ENCODE results near the gene GPR12.
"Not testable (repeated sequence)": the region's sequence is repeated elsewhere in the genome, so short reads cannot be mapped to it uniquely, and the experiment has no call there.

GPR12 gene

DNA sequence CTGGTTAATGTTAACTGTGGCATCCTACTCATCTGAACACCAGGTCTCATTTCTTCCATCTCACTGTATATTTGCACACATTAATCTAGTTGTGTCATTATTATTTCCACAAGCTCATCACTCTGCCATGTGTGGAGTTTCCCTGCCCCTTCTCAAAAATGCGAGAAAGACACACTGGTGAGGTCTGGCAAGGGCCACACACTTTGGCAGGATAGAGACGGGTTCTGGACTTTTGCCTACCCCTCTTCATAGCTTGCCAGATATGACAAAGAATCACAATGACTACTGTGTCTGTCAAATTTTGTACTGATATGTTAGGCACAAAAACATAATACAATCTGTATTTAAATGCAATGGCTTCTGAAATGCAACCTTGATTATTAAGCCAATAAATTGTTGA, 12.9 kb downstream of the GPR12 start:
- DNase-seq (ENCODE audit: low spot score), result no peak

DNA sequence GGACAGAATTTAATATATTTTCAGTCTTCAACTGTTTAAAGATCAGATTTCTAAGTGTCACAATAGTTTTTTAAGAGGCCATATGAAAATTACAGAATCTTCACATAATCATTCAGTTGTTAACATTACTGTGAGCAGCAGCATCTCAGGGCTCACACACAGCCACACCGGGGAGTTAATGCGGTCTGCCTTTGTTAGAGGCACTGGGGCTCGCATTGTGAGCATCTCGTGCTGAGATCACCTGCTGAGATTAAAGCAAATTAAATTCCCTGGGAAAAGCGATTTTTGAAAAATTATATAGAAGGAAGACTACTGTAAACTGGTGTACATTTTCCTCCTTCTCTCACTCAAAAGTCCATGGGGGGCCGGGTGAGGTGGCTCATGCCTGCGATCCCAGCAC, 16.6 kb downstream of the GPR12 start:
- DNase-seq (ENCODE audit: low spot score), result no peak

DNA sequence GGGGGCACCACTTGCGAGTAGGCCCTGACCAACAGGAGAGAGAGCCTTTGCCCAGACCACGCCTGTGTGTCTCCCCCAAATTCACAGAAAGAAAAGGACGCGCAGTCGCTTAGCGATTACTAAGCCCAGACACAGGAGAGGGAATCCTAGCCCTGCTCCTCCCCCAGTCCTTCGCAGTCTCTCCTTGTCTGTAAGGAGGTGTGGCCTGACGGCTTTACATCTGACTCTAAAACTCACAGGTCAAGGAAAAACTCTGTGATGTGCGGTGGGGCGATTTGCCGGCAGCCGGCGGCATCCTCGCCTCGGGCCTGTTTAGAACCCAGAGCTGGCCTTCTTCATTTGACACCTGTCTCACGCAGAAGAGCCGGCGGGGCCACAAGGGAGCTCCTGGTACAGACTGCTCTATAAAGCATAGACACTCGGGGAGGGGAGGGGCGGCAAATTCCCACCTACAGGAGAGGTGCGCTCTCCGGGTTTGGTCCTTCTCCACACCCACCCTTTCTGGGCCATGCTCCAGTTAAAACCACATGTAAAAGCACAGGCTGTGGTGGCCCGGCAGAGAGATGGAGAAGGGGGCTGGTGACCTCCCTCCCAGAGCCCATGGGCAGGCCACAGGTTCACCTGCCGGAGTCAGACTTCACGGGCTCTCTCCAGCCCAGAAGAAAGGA, 17.8 kb downstream of the GPR12 start:
- DNase-seq (ENCODE audit: low spot score), result no peak

DNA sequence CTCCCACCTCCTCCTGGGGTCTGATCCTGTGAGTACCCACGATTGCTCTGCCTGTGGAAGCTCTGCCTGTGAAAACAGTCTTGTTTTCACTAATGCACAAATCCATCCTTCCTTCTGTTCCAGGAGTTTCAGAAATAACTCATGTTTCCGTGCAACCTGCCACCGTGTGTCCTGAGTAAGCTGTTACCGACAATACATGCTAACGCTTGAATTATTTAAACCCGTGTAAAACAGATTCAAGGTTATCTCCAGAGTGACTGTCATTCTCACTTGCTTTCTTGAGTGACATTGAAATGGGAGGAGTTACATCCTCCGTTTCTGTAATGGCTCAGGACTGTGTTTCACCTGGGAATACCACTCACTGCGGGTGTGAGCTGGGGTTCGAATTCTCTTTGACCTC, 24.9 kb downstream of the GPR12 start:
- no peak for DNase-seq (ENCODE audit: low spot score)

DNA sequence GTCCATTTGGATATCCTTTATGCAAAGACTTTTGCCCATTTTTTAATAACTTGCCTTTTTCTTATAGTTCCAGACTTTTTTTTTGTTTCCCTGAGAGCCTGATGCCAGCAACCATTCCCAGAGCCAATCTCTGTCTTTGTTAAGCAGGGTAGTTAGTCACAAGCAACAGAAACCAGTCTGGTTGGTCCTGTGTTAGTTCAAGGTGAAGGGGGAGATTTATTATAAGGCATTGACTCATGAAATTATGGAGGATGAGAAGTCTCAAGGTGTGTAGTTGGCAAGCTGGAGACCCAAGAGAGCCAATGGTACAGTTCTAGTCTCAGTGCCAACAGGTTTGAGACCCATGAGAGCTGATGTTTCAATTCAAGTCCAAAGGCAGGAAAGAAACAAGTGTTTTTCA, 33.0 kb downstream of the GPR12 start:
- DNase-seq (ENCODE audit: low spot score), result no peak

DNA sequence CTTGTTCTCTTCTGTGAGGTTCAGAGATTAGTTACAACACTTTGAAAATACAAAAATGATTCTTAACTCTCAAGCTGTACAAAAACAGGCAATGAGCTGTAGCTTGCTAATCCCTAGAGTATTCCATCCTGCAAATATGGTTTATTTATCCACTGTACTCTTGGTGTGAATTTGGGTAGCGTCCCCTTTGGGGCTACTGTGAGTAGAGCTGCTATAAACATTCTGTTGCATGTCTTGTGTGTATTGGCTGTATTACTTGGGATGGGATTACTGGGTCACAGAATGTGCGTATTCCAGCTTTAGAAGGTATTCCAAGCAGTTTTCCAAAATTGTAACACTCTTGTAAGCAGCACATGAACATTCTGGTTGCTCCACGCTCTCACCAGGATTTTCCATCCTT, 33.5 kb downstream of the GPR12 start:
- no peak for DNase-seq (ENCODE audit: low spot score)

DNA sequence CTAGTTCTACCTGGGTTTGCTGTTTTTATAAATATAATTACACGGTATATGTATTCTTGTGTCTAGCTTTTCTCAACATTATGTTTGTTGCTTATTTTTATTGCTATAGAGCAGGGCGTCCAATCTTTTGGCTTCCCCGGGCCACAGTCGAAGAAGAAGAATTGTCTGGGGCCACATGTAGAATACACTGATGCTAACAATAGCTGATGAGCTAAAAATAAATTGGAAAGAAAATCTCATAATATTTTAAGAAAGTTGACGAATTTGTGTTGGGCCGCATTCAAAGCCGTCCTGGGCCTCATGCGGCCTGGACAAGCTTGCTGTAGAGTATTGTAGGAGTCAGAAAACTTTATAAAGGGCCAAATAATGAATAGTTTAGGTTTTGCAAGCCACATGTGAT, 33.9 kb downstream of the GPR12 start:
- DNase-seq (ENCODE audit: low spot score), result no peak

DNA sequence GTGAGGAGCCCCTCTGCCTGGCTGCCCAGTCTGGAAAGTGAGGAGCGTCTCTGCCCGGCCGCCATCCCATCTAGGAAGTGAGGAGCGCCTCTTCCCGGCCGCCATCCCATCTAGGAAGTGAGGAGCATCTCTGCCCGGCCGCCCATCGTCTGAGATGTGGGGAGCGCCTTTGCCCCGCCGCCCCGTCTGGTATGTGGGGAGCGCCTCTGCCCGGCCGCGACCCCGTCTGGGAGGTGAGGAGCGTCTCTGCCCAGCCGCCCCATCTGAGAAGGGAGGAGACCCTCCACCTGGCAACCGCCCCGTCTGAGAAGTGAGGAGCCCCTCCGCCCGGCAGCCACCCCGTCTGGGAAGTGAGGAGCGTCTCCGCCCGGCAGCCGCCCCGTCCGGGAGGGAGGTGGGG, 37.0 kb downstream of the GPR12 start:
- not testable (repeated sequence) for DNase-seq (ENCODE audit: low spot score)

DNA sequence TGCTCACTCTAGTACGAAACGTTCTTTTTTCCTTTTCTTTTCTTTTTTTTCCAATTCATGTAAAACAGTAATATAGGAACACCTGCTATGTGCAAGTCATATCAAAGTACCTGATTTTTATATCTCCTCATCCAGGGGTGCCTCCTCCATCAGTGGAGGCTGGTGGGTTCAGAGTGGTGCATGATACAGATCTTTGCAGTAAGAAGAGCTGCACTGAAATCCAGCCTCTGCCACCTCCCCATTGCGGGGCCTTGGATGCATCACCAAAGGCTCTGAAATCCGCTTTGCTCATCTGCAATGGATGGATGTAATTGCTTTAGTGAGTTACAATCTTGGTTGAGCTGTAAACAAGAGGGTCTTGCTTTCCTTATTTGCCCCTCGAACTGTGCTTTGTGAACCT, 38.3 kb downstream of the GPR12 start:
- no peak for DNase-seq (ENCODE audit: low spot score)

DNA sequence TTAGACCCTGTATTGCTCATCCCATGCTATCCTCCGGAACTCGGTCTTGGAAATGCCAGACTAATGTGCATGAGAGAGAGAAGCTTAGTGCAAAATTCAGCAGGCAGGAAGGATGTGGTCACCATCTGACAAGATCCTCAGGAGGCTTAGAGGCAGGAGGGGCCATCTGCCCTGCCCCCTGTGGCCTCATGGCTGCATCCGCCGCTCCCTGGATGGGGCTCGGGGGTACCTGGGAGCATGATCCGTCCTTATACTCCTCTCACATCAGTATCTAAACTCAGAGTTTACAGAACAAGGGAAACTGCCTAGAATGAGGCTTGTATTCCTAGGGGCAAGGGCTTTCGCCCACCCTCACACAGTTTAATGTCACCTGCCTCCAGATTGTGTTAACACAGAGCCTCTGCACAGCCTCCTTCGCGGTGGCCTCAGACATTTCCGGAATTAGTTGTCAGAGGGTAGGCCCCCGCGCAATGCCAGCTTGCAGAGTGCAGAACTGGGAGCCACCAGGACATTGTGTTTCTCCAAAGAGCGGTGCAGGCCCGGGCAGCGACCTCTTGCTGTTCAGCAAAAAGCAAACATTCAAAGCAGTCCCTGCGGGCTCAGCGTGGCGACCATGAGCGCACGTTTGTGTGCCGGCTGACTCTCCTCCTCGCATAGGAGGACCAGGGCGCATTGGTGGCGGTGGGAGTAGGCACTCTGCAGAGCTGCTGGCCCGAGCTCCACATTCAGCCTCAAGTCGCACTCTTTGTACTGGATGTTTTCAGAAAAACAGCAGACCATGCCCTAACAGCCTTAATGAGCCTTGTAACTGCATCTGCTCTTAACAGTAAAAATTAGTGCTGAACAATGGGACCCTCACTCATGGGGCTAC, 39.1 kb downstream of the GPR12 start:
- no peak for DNase-seq (ENCODE audit: low spot score)

DNA sequence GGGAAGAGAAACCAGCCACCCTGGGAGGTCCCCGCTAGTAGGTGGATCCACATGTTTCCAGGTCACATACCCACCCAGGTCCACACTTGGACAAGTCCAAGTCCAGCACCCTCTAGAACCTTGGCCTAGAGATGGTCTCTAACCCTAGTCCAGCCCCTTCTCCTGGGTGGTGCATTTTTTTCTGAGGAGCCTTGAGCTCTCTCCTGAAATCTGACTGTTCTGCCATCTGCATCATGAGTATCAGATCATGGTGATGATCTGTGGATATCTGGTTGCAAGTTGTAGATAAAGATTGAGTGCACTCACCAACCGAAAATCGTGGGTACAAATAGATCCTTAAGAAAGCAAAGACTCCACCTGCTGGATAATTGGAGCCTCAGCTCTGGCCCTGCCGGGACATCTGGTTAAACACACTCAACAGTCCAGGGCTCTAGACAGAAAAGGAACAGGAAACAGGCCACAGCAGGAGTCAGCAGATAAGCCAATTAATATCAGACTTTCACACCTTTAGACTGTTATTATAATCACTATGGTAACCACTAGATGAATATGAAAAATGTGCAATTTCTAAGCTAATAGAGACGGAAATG, 41.1 kb downstream of the GPR12 start:
- DNase-seq (ENCODE audit: low spot score), result no peak

DNA sequence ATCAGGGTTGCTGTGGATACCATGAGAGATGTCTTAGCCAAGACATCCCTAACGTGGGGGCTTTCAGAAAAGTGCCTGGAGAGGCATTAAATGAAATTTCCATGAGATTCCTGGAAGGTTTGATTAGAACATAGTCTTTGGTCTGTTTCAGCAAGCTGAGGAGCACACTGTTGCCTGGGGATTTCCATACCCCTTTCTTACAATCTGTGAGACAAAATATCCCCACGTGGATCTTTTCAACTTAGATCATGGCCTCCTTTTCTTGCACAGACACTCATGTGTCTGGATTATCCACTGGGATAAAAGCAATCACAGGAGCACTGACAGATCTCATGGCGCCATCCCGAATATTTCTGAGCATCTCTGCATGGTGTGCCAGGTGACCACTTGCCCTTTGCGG, 41.7 kb downstream of the GPR12 start:
- DNase-seq (ENCODE audit: low spot score), result no peak

DNA sequence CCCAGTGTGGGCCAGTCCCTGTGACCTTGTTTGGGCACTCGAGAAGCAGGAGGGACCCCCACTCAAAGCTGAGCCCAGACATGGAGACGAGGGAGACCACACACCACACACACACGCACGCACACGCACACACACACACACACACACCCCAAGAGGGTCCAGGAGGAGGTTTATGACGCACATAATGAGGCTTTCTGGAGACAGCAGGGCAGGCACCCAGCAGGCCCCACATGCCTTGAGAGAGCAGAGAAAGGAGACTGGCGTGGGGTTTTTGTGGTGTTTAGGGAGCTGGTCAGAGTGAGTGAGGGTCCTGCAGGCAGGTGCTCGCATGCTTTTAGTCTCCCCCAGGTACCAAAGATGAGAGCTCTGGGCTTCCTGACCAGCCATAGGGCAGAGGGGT, 42.4 kb downstream of the GPR12 start:
- DNase-seq (ENCODE audit: low spot score), result no peak

DNA sequence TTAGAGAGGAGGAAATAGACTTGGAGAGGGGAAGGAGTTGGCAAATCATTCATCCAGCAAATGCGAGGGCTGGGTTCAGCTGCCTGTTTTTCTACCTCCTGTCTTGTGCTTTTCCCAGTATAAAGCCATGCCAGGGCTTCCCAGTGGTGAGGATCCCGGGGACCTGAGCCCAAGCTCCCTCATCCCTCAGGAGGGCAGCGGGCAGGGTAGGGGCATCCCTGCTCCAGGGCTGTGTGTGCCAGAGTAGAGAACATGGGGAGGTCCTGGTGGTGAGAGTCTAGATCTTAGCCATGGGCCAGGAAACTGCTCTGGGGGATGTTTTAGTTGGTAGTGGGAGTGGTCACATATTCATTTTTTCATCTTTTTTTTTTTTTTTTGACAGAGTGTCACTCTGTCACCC, 43.6 kb downstream of the GPR12 start:
- DNase-seq (ENCODE audit: low spot score), result no peak

DNA sequence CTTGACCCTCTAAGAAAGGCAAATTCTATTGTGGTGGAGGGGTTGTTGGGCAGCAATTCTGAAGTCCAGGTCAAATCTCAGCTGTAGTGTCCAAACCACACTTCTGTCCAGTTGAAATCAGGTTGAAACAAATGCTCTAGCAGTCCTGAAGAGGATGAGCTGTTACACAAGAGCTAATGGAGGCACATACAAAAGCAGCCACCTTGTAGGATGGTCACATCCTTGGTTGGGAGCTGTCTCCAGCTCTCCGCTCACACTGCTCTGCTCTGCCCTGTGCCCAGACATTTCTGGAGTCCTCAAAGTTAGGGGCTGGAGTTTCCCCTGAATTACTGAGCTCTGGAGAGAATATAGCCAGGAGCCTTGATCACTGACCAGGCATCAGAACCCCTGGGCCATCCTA, 47.2 kb downstream of the GPR12 start:
- no peak for DNase-seq (ENCODE audit: low spot score)

DNA sequence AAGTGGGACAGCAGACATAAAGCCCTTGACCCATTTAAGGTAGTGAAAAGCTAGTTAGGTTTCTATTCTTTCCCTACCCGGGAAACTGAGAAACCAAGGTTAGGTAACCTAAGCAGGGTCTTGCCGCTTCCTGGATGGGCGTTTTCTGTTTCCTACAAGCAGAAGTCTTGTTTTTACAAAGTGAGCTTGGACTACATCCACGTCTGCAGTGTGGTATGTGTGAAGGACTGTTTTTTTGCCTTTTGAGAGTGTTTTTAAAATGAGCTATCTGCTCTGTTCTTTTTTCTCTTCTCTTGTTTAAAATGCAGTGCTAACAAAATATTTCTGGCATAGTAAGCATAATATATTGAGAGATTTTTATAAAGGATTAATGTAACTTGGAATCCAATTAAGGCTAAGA, 49.4 kb downstream of the GPR12 start:
- no peak for DNase-seq (ENCODE audit: low spot score)

DNA sequence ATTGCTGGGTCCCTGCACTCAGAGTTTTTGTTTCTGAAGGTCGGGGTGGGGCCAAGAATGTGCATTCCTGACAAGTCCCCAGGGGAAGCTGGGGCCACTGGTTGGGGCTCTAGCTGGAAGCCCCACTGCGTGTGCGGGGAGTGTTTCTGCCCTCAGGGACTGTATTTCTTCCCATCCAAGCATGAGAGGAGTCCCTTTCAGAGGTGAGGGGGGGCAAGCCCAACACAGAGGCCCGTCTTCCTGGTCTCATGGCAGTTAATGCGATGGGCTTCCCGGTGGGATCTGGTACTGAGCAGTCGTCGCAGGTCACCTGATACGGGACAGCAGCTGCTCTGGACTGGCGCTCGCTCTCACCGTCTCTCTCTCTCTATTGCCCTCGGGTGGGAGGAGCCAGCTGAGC, 50.4 kb downstream of the GPR12 start:
- DNase-seq (ENCODE audit: low spot score), result no peak

DNA sequence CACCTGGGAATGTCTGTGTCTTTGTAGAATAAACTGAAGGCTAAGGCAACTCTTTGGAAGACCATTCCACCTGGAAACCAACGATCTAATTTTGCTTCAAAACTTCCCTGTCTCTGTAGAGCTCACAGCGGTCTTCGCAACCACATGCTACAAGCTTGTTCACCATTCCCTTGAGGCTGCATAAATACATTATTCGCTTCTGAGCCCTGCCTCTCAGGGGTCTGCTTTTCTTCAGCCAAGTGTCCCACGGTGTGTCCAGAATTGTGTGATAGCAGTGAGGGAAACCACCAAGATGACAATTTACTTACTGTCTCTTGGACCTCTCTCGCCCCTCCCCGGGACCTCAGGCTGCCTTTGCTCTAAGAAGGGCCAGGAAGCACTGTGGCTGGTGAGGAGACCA, 51.1 kb downstream of the GPR12 start:
- DNase-seq (ENCODE audit: low spot score), result no peak

DNA sequence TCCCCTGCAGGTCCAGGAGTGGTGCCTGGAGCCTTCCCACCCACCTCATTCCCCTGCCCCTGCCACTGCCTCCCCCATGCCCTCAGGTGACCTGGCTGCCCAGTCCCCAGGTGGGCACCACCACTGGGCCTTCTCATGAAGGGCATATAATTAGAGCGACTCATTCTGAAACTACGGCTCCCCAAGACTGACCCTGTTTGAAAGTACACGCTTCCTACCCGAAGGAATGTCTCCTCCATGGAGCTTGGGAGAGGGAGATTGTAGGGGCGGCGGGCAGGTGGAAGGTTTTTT, 52.6 kb downstream of the GPR12 start:
- no peak for DNase-seq (ENCODE audit: low spot score)

DNA sequence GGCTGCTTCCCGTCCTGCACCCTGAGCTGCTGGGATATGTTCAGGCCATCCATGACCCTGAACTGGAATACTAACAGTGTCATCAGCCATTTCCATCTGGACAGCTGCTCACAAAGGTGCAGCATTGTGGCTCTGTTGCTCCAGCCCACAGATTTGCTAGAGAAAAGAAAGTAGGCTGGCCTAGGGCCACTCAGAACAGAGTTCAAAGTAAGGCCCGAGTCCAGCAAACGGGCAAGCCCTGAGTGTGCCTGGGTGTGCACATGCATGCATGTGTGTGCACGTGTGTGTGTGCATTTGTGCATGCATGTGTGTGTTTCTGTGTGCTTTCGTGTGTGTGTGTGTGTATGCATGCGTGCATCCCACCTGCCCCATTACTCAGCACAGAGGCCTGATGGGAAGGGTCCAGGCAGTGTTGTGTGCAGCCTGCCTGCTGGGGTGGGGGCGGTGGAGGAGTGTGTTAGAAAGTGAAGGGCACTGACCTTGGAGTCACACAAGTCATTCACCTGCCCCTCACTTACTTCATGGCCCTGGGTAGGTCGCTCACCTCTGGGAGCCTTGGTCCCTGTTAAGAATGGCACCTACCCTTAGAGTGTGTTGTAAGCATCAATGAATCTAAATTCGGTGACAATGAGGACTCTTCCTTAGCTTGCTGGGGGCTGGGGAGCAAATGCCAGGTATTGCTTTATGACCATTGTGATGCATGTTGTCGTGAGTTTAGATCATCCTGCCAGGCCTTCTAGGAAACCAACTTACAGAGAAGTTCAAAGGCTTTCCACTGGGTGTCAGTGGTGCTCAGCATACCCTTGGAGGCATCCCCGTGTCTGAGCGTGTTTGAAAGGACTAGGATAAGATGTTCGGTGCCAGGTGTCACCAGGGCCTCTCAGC, 53.2 kb downstream of the GPR12 start:
- peak; percentile 59 for DNase-seq (ENCODE audit: low spot score)

DNA sequence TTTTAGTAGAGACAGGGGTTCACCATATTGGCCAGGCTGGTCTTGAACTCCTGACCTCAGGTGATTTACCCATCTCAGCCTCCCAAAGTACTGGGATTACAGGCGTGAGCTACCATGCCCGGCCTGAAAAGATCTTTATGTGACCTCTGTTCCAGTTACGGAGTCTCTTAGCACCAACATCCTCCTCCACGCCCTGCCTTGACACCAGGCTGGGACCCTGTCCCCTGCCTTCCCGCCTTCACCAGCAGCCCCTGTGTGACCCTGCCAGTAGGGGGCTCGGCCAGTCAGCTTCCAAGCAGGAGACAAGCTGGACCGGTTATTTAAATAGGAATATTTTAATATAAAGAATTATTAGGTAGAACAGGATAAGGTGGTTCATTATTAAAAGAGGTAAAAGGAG, 54.2 kb downstream of the GPR12 start:
- DNase-seq (ENCODE audit: low spot score), result no peak

DNA sequence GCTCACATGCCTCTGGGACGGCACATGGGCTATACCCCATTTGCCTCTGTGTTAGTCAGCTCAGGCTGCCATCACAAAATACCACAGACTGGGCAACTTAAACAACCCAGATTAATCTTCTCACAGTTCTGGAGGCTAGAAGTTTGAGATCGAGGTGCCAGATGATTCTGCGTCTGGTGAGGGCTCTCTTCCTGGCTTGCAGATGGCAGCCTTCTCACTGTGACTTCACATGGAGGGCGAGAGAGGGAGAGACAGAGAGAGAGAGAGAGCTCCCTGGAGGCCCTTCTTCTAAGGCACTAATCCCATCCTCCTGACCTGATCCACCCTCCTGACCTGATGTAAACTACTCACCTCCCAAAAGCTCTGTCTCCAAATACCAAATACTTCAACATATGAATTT, 55.0 kb downstream of the GPR12 start:
- no peak for DNase-seq (ENCODE audit: low spot score)
